GM18870 (cell line): ENCODE data around the gene FN3KRP.
"Not testable (repeated sequence)": the region's sequence is repeated elsewhere in the genome, so short reads cannot be mapped to it uniquely, and the experiment has no call there.

Experiments used
- ATAC-seq: cut with Tn5 transposase; IDR thresholded peaks from one replicate; pipeline ENCODE4 v1.9.1; 2021; ENCODE audit warnings: moderate library complexity; ENCODE audit not compliant: unreplicated experiment

Gene FN3KRP

DNA sequence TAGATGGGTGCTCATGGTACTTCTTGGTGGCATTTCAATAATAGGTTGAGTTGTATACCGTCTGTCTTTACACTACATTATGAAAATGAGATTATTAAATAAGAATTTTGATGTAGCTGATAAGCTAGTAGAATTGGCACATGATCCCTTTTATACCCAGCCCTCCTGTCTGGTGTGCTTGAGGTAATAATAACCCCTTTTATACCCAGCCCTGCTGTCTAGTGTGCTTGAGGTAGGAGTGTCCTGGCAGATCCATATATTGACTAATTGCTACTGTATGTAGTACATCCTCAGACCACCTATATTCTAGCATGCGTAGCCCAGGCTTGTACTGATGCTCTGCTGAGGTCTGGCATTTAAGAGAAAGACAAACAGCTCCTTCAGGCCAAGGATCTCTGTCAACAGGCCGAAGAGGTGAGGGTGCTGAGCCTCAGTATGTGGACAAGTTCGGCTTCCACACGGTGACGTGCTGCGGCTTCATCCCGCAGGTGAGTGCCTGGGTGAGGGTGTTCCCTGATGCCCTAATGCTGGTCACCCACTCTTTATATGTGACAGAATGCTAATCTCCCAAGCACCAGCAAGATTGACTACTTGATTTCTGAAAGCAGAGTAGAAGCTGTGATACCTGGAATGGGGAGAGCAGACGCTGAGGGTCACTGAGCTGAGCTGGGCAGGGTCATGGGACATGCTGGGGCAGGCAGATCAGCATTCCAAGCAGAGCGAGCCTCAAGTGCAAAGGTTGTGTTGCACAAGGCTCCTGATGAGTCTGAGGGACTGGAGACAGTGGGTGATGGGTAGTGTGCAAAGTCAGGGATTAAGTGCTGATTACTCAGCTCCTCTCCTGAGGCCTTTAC lies 24.6 kb downstream of the FN3KRP start:
- no peak for ATAC-seq

DNA sequence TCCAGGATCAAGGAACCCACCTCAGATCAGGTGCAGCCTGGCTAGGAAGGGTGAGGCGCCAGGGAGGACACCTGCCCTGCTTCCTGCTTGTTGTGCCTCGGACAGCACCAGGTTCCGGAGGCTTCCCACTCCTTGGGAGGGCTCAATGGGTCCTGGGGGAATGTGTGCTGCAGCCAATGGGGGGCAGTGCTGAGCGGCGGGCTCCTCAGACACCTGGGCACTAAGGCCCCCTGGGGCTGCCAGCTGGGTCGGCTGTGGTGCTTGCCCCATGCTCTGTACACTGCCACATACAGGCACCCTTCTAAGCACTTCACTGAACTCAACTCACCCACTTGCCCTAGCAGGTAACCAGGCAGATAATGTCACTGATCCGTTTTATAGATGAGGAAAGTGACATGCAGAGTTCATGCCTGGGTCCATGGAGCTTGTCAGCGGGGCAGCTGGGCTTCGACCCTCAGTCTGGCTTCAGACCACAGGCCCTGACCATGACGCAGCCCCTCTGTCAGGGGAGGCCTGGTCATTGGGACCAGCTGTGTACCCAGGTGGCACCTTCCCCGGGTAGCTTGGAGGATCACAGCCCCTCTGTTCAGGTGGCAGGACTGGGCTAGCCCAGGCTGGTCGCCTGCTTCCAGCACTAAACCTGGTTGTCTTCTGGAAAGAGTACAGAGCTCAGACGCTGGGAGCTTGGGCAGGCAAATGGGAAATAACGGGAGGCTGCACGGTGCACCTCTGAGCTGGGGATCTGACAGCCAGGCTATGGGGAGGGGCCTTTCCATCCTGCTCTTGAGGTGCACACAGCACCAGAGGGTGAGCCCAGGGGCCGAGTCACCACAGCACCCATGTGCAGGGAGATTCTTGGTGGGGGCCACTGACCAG lies 27.1 kb downstream of the FN3KRP start:
- ATAC-seq, result no peak

DNA sequence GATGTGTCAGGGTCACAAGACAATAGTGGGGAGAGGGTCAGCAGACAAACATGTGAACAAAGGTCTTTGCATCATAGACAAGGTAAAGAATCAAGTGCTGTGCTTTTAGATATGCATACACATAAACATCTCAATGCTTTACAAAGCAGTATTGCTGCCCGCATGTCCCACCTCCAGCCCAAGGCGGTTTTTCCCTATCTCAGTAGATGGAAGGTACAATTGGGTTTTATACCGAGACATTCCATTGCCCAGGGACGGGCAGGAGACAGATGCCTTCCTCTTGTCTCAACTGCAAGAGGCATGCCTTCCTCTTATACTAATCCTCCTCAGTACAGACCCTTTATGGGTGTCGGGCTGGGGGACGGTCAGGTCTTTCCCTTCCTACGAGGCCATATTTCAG lies 28.2 kb downstream of the FN3KRP start:
- ATAC-seq, result not testable (repeated sequence)

DNA sequence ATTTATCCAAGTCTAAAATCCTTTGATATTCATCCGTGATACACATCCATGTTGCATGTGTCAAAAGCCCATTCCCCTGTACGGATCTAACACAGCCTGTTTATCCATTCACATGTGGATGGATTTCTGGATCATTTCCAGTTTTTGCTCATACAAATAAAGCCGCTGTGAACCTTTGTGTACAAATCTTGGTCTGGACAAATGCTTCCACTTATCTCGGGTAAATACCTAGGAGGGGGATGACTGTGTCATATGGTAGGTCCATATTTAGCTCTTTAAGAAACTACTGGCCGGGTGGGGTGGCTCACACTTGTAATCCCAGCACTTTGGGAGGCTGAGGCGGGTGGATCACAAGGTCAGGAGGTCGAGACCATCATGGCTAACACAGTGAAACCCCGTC lies 29.0 kb downstream of the FN3KRP start:
- ATAC-seq, result no peak

DNA sequence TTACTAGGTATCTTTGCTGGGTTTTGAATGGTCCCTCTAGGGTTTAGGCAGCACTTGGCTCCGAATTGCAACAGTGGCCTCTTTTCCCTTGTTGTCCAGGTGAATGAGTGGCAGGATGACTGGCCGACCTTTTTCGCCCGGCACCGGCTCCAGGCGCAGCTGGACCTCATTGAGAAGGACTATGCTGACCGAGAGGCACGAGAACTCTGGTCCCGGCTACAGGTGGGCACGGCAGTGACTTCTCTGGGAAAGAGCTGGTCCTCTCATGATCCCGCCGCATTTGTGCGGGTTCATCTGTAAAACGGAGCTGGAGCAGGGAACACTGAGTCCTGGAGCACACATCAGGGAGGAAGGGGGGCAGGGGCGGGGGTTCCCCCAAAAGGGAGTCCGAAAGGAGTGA lies 32.2 kb downstream of the FN3KRP start:
- ATAC-seq, result no peak

DNA sequence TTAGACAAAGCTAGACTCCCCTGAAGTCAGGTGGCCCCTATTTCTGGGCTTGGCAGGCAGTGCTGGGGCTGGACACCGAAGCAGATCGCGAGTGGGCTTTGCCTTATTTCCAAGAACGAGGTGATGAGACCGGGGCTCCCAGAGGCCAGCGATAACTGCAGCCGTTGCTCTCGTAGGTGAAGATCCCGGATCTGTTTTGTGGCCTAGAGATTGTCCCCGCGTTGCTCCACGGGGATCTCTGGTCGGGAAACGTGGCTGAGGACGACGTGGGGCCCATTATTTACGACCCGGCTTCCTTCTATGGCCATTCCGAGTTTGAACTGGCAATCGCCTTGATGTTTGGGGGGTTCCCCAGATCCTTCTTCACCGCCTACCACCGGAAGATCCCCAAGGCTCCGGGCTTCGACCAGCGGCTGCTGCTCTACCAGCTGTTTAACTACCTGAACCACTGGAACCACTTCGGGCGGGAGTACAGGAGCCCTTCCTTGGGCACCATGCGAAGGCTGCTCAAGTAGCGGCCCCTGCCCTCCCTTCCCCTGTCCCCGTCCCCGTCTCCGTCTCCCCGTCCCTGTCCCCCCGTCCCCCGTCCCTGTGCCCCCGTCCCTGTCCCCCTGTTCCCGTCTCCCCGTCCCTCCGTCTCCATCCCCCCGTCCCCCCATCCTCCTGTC lies 33.9 kb downstream of the FN3KRP start:
- ATAC-seq, result no peak

DNA sequence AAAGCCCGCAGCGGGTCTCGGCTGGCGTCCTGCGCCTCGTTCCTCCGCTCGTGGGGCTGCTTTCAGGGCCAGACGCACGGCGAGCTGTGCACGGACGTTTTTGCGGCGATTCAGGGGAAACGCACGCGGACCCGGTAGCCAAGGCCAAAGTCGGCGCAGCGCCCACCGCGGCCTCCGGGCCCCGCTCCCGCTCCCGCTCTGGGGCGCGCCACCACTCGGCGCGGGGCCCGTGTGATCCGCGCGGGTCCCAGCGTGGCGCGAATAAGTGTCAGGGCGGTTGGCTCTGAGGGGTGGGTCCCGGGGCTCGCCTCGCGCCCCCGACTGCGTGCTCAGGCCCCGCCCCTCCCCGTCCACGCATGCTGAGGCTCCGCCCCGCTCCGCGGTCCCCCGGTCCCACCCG lies 34.7 kb downstream of the FN3KRP start:
- no peak for ATAC-seq

DNA sequence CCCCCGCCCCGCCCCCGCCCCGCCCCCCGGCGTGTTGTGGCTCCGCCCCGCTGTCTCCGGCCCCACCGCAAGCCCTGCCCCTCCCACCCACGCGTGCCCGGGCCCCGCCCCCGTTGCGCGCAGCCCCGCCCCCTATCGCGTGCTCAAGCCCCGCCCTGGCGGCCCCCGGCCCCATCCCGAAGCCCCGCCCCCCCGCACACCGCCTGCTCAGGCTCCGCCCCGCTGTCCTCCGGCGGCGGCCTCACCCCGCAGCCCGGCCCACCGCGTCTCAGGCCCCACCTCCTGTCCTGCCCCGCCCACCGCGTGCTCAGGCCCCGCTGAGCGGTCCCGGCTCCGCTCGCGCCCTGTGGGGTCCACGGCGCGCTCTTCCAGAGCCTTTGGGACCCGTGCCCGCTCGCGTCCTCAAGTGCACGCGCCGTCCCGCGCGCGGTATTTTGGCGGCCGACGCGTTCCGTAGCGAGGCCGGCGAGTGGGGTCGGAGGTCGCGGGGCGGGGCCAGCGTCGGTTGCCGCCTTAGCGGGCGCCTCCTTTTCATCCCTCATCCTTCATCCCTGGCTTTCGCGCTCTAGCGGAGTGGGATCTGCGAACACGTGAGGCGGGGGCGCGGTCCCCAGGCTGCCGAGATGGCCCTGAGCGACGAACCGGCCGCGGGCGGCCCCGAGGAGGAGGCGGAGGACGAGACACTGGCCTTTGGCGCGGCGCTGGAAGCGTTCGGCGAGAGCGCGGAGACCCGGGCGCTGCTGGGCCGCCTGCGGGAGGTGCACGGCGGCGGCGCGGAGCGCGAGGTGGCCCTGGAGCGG lies 35.3 kb downstream of the FN3KRP start, which contains the start of gene TBCD:
TSS of gene TBCD (plus strand) at position 495 of the 800 bp plus-strand sequence. CDS start at position 624, 129 bp downstream.
- ATAC-seq, result peak; percentile 41

DNA sequence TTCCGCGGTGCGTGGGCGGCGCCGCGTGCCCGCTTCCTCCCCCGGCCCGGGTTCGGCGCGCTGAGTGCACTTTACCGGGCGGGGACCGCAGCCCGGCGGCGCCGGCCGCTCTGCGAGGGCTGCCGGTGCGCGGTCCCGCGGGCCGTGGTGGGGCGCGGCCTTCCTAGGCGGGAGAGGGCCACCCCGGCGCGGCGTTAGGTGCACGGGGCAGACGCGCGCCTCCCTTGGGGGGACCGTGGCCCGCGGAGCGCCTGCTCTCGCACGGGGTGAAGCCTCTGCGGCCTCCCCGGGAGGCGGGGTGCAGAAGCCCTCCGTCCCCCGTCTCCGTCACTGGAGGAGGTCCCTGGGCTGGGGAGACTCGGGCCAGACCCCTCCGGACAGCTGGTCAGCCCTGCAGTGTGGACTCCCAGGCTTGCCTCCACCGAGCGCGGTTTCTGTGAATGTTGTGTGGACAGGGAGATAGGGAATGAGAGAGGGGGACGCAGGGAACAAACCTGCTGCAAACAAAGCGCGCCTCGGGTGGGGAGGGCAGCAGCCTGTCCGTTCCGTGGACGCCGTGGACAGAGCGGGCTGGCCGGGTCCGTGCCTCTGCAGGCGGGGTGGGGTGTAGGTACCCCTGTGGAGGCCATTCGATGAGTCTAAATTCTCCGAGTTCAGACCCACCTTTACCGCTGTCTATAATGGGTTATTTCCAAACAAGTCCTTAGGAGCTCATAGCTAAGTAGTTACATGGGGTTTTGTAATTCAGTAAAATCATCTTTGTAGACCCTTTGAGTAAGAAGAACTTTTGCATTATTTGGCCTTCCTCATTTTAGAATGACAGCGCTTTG lies 36.1 kb downstream of the FN3KRP start:
- no peak for ATAC-seq

DNA sequence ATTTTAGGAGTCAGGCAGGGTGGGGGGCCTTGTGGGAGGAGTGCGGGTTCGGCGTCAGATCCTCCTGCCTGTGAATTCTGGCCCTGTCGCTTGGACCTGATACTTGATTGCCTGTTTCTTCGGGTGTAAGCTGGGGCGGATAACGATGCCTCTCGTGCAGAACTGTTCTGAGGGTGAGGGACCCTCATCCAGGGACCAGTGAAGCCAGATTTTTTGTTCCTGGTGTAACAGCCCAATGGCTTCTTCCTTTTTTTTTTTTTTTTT lies 36.6 kb downstream of the FN3KRP start:
- ATAC-seq, result no peak

DNA sequence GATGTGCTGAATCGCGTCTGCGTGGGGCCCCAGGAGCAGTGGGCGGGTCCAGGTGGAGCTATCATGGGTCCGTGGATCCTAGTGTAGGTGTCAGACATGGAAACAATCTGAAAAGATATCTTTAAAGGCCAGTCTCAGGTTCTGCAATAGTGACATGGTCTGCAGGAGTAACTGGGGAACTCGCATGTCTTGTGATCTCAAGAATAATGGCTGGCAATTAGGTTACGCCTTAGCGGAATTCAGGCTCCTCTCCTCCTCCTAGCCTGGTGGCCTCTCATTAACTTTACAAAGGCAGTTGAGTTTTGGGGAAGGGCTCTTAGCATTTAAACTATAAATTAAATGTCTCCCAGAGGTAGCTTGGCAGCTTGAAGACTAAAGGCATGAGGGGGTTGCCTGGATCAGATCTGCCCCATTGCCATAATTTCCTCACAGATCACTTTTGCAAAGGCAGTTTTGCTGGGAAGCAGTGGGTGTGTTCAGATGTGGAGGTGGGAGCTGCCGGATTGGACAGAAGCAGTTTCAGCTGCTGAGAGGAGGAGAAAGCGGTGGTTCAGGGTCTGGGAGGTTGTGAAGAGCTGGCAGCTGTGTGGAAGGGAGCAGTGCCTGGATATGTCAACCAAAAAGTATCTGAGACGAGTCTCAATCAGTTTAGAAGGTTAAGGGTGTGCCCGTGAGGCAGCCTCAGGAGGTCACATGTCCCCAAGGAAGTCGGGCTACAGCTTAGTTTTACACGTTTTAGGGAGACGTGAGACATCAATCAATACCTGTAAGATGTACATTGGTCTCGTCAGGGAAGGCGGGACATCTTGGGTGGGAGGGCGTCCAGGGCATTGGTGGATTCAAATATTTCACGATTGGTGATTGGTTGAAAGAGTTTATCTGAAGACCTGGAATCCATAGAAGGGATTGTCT lies 38.0 kb downstream of the FN3KRP start:
- ATAC-seq, result no peak

DNA sequence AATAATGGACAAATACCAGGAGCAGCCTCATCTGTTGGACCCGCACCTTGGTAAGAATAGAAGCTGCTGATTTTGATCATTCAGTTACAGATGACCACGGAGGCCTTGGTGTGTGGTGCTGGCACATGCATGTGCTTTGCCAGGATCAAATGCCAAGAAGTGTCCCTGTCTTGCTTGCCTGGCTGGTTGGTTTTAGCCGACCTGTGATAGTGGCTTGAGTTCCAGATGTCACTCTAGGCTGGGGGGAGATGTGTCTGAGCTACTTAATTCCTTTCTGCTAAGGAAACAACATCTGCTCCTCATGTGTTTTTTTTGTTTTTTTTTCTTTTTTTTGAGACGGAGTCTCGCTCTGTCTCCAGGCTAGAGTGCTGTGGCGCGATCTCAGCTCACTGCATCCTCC lies 39.7 kb downstream of the FN3KRP start:
- no peak for ATAC-seq

DNA sequence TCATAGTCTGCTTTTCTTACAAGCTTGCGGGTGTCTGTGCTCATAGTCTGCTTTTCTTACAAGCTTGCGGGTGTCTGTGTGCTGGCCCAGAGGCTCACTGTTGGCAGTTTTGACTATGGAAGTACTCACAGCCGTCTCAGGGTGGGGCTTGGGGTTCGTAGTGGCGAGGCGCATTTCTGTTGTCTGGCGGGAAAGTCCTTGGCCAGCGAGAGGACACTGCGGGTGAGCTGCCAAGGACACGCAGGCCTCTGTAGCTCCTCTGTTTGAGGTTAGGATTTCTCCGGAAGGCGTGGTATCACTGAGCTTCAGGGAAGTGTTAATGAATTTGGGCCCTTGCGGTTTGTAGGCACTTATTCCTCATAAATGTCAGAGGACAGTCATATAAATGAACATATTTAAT lies 48.9 kb downstream of the FN3KRP start:
- ATAC-seq, result no peak

DNA sequence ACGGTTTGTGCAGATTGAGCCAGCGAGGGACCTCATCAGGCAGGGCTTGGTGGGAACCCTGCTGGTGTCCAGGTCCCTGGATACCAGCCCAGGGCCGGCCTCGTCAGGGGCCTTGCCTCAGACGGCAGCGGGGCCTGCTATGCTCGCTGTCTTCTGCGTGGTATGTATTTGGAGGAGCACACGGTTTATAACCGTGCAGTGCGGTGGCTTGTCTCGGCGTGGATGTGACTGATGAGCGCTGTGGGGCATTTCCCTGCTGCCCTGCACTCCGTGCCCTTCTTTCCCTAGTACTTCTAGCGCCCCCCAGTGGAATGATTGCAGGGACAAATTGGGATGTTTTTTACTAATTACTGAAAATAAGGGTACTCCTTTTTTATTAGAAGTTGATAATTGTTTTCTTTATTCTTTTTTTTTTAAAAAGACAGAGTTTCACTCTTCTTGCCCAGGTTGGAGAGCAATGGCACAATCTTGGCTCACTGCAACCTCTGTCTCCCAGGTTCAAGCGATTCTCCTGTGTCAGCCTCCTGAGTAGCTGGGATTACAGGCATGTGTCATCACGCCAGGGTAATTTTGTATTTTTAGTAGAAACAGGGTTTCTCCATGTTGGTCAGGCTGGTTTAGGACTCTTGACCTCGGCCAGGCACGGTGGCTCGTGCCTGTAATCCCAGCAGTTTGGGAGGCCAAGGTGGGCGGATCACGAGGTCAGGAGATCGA lies 50.7 kb downstream of the FN3KRP start:
- no peak for ATAC-seq

DNA sequence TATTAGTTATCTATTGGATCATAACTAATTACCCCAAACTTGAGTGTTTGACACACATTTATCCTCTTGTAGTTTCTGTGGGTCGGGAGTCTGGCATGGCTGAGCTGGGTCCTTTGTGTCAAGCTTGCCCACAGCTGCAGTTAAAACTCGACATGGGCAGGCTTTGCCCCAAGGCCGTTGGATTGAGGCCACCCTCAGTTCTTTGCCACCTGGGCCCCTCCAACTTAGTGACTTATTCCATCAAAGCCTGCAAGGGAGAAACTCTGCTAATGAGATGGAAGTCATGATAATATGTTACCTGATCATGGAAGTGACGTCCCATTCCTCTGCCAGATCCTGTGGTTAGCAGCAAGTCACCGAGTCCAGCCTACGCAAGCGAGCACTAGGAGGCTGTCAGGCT lies 52.5 kb downstream of the FN3KRP start:
- ATAC-seq, result no peak

DNA sequence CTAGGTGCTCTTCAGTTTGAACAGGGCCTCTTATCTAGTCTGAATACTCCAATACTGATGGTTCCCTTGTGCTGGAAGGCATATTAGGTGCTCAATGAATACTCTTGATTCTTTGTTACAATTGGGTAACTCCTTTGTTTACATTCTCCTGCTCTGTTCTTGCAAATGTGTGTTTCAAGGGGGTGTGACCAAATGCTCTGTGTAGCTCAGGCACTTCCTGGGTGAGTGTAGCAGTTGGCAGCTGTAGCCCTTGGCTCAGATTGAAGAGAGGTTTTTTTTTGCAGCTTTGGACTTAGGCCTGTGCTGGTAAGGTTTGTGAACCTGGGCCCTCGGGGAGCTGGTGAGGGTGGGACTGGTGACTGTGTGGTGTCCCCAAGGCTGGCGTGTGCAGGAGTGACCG lies 55.5 kb downstream of the FN3KRP start:
- ATAC-seq, result no peak

DNA sequence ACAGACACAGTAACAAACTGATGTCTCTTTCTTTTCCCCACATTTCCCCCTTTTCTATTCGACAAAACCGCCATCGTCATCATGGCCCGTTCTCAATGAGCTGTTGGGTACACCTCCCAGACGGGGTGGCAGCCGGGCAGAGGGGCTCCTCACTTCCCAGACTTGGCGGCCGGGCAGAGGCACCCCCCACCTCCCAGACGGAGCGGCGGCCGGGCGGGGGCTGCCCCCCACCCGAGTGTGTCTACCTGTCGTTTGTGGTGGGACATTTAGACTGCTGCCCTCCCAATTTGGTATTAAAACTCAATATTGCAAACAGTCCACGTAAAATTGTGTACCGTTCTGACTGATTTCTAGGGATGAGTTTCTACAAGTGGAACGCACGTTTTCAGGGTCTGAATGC lies 58.0 kb downstream of the FN3KRP start:
- not testable (repeated sequence) for ATAC-seq
